ENCODE results near the gene CDC42BPA.

Gene CDC42BPA

GRCh38 chr1:226945106-226945857, 373.0 kb downstream of the CDC42BPA start:
- DNase-seq (ENCODE audit: low read depth): no peak

DNA sequence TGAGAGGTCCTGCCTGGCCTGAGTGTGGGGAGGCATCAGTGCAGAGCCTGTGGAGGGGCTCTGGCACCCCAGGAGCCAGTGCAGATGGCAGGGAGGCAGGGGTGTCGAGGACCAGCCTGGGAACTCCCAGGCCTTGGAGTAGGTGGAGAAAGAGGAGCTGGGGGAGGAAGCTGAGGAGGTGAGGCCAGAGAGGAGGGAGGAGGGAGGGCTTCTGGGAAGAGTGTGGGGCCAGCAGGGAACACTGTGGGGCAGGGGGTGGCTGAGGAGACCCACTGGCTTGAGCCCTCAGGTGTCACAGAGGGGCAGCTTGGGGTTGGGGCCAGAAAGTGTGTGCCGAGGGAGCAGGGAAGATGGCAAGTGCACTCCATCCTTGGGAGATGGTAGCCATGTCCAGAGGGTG, 374.4 kb downstream of the CDC42BPA start:
- no peak for DNase-seq (ENCODE audit: low read depth)

GRCh38 chr1:226943156-226943555, 375.1 kb downstream of the CDC42BPA start:
- DNase-seq (ENCODE audit: low read depth): no peak

DNA sequence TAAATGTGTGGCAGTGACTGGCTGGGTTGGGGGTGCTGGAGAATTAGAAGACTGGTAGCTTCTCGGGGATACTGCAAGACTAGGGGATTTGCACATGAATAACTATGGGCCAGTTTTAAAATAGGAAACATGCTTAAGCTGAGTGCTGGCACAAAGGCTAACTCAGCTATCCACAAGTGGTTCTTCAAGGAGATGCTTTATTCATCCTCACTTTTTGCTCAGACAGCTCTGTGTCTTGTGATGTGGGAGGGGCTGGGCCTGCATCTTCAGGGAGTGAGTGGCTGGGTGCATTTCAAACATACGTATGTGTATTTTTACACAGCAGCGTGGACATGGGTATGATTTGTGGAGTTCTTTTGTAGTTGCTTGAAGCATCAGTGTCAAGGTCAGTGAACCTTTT, 375.9 kb downstream of the CDC42BPA start:
- DNase-seq (ENCODE audit: low read depth): no peak

DNA sequence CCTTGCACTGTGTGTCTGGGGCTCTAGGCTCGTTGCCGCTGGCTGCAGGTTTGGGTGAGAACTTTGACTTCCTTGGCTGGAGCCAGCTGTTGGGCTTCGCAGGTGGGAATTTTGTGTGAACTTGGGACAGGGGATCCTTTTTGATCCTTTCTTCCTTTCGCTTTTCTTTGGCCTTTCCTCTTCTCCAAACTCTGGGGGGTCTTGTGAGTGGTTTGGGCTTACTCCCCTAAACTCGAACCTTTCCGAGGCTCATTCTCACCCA, 377.6 kb downstream of the CDC42BPA start:
- no peak for DNase-seq (ENCODE audit: low read depth)

- peak; percentile 96 for DNase-seq (ENCODE audit: low read depth)
Observed at GRCh38 chr1:226940029-226940805, 378.1 kb downstream of the CDC42BPA start, which contains the start of gene COQ8A. TSS of gene COQ8A (plus strand) at chr1:226940294. CDS start at chr1:226961386, 21,092 bp downstream.
